ENCODE data around the gene ZNF512B.
"Not testable (repeated sequence)": the region's sequence is repeated elsewhere in the genome, so short reads cannot be mapped to it uniquely, and the experiment has no call there.

DNA sequence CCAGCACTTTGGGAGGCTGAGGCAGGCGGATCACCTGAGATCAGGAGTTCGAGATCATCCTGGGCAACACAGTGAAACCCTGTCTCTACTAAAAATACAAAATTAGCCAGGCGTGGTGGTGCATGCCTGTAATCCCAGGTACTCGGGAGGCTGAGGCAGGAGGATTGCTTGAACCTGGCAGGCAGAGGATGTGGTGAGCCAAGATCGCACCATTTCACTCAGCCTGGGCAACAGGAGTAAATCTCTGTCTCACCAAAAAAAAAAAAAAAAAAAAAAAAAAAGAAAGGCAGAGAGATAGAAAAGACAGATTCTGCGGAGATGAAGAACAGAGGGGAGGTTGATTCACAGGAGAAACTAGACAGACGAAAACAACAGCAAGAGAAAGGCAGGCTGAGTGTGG is 6.8 kb upstream of the ZNF512B start:
- TF ChIP-seq, protein P1, sequence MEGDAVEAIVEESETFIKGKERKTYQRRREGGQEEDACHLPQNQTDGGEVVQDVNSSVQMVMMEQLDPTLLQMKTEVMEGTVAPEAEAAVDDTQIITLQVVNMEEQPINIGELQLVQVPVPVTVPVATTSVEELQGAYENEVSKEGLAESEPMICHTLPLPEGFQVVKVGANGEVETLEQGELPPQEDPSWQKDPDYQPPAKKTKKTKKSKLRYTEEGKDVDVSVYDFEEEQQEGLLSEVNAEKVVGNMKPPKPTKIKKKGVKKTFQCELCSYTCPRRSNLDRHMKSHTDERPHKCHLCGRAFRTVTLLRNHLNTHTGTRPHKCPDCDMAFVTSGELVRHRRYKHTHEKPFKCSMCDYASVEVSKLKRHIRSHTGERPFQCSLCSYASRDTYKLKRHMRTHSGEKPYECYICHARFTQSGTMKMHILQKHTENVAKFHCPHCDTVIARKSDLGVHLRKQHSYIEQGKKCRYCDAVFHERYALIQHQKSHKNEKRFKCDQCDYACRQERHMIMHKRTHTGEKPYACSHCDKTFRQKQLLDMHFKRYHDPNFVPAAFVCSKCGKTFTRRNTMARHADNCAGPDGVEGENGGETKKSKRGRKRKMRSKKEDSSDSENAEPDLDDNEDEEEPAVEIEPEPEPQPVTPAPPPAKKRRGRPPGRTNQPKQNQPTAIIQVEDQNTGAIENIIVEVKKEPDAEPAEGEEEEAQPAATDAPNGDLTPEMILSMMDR (IDR thresholded peaks at IDR 0.05), result not testable (repeated sequence)
- not testable (repeated sequence) for TF ChIP-seq POLR2A (IDR thresholded peaks at IDR 0.05)
